G401 (cell line): Measurements from ENCODE around the gene VEPH1. TPM values are rescaled to one million over a fixed set of nuclear protein-coding genes. Genes with fewer than 3 reads are reported as not detected.

Source experiments
- DNase-seq: peaks from one replicate; pipeline ENCODE4 v3.0.0-alpha.2; 2015; ENCODE audit warnings: low spot score
- in situ Hi-C: cut with HindIII; loops from 2 replicates; pipeline ENCODE4 v1.10.0; 2016; ENCODE audit warnings: low sequenced_read_pairs, mixed read lengths
- total RNA-seq: library from RNA; depleted of rRNA; stranded (reverse); fragments of >200 nt; shearing (Covaris generic); gene quantifications from 2 replicates; pipeline ENCODE4 v1.2.3, GENCODE V29; 2014

VEPH1 gene
- total RNA-seq, 1 experiment from 2014 or later: 25.3 TPM

GRCh38 chr3:157493627-157494550 lies 9.3 kb downstream of the VEPH1 start:
- peak; percentile 80 for DNase-seq

DNA sequence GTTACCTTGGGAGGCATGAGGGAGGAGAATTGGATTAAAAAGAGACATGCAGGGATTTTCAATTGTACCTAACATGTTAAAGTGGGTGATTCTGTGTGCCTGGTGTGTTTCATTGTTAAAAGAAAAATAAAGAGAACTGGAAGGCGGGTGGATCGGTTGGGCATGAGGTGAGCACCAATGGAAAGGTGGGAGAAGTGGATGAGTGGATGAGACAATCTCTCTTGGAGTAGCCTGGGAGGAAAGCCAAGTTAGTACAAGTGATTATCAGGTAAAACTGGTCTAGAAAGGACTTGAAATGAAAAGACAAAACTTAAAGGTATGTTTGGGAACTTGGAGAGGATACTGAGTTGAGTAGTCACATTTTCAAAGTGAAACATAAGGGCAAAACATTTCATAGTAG lies 12.1 kb downstream of the VEPH1 start:
- DNase-seq: no peak
- in situ Hi-C loops: no loop called here

More at GRCh38 chr3:157493627-157494550, 9.3 kb downstream of the VEPH1 start:
- in situ Hi-C loops: no loop called here

DNA sequence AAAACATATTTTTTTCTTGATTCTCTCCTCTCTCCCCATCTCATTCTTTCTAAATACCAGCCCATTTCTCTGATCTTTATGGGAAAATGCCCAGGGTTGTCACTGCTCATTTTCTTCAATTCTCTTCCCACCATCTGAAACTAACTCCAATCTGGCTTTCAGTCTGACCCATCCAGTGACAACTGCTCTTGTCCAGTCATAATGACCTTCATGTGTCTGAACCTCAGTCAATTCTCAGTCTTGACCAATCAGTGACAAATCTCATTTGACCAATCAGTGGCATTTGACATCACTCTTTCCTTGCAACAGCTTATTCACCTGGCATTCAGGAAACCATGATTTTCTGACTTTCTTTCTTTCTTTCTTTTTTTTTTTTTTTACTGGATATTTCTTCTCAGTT lies 15.1 kb downstream of the VEPH1 start:
- in situ Hi-C loops: no loop called here
- no peak for DNase-seq

GRCh38 chr3:157487339-157487738 lies 15.9 kb downstream of the VEPH1 start:
- in situ Hi-C loops: no loop called here

DNA sequence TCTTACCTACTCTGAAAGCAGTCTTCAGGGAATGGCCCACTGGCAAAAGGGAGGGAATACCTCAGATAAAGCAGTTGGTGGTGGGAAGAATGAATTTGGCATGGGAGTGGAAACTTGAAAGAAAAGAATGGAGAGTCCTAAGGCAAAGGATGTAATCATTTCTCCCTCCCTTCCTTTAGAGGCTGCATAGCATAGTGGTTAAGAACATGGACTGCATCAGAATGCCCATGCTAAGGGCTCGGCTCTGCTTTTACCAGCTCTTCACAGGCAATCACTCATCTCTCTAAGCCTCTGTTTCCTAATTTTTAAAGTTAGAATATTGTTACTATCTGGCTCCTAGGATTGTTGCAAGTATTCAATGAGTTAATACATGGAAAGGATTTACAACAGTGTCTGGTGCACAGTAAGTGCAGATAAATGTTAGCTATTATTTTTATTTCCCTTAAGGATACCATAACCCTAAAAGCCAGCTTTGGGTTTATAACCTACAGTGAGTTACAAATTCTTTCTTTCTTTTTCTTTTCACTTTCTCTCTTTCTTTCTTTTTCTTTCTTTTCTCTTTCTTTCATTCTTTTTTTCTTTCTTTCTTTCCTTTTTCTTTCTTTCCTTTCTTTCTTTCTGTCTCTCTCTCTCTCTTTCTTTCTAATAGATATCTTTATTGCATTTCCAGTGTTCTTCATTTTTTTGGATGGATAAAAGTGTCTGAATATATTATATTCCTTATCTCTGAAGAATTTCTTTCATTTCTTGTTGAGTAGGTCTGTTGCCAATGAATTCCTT lies 23.6 kb downstream of the VEPH1 start:
- in situ Hi-C loops: no loop called here
- DNase-seq: no peak

More at GRCh38 chr3:157487339-157487738, 15.9 kb downstream of the VEPH1 start:
- DNase-seq: no peak

- no peak for DNase-seq
- in situ Hi-C loops: no loop called here
Observed at GRCh38 chr3:157477441-157477840, 25.8 kb downstream of the VEPH1 start.

GRCh38 chr3:157475921-157476414 lies 27.2 kb downstream of the VEPH1 start:
- no peak for DNase-seq
- in situ Hi-C loops: no loop called here

- in situ Hi-C loops: no loop called here
- no peak for DNase-seq
Observed at GRCh38 chr3:157472648-157473047, 30.6 kb downstream of the VEPH1 start.

DNA sequence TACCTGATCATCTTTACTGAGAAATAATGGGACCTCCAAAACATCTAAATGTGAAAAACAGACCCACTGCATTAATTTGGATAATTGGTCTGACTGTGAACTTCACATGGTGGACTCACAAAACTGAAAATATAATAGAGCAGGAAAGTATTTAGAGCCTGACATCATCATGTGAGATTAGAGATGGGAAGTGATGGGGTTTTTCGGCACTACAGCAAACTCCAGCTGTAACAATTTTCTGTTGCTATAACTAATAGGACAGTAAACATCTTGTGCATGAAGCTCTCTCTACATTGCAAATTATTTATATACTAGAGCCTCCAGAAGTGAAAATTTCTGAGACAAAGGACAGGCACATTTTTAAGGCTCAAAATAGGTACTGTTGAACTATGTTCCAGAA lies 32.2 kb downstream of the VEPH1 start:
- in situ Hi-C loops: no loop called here
- DNase-seq: no peak

GRCh38 chr3:157469561-157470294 lies 33.5 kb downstream of the VEPH1 start:
- no peak for DNase-seq
- in situ Hi-C loops: no loop called here

- in situ Hi-C loops: no loop called here
- no peak for DNase-seq
Observed at GRCh38 chr3:157467200-157467599, 36.0 kb downstream of the VEPH1 start.

DNA sequence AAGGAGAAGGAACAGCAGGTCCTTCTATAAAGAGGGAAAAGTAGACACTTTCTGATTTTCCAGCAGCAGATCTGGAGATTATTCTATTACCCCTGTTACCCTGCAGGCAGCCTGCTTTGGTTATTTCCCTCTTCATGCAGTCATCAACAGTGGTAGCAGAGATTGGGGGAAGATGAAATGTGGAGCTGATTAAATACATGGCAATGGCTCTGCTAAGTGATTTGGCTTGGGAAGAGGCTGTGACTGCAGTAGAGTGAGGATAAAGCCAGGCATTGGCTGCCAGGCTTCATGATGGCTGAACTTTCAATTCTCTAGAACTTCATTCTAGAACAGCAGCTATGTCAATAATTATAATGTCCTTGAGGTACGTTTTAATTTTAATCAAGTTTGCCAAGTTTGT lies 37.5 kb downstream of the VEPH1 start:
- no peak for DNase-seq
- in situ Hi-C loops: no loop called here

DNA sequence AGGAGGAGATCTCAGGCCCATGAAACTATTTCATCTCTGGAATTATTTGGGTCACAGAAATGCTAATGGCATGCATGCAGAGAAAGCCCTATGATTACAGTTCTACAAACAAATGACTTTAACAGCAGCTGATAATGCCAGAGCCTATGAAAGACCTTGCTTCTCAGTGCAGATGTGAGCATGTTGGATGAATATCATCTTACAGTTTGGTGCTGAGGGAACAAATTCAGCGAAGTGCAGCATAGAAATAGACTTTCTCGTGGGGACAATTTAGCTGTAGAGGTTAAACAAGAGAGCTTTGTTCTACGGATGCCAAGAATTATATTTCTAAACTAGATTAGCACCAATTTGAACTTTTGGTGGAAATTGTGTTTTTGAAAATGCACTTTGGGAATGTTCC lies 38.9 kb downstream of the VEPH1 start:
- DNase-seq: no peak
- in situ Hi-C loops: no loop called here

GRCh38 chr3:157463816-157464215 lies 39.4 kb downstream of the VEPH1 start:
- in situ Hi-C loops: no loop called here
- no peak for DNase-seq

DNA sequence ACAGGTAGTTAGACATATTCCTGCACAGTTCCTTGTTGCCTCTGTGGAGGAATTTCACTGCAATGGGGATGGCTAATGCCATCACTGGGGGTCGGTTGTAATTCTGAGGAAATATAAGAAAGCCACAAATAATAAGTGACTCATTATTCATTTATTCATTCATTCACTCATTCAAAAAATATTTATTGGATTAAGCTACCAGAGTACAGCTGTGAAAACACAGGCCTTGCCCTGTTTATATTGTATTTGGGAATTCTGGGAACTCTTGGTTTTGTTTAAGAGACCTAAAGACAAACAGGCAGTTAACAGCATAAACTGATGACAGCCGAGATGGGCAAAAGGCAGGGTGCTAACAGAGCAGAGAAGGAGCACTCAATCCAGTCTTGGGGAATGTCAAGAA lies 43.0 kb downstream of the VEPH1 start:
- in situ Hi-C loops: no loop called here
- no peak for DNase-seq

DNA sequence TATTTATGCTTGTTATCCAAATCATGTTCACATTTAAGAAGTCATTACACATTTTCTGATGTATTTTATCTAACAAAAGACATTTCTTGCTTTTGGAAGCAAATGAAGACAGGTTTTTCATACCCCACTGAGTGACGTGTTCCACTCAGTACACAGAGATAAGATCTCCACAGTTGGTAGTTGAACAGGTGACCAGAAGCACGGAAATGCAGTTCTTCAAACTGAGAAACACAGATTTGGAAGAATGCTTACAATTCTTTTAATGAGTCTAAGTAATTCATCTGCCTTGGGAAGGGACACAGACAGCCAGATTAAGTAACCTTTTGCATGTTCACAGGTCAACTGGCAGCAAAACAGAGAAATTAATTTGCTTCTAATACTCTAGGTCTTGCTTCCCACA lies 43.5 kb downstream of the VEPH1 start:
- DNase-seq: no peak
- in situ Hi-C loops: no loop called here

DNA sequence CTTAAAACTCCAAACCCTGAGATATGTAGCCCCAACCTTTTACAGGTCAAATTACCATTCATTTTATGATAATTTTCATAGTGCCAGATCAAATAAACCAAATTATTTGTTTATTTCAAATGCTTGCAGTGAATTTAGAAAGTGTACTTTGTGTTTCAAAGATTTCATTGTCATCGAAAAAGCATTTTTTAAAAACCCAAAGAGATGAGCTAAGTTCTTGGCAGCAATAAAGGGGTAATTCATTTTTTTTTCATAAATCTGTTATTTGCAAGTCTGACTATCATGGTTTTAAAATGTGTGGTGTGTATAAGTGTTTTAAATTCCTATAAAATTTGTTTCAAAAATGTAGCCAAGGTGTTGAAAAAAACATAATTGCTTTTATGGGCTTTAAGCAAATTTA lies 49.4 kb downstream of the VEPH1 start:
- DNase-seq: no peak
- in situ Hi-C loops: no loop called here

DNA sequence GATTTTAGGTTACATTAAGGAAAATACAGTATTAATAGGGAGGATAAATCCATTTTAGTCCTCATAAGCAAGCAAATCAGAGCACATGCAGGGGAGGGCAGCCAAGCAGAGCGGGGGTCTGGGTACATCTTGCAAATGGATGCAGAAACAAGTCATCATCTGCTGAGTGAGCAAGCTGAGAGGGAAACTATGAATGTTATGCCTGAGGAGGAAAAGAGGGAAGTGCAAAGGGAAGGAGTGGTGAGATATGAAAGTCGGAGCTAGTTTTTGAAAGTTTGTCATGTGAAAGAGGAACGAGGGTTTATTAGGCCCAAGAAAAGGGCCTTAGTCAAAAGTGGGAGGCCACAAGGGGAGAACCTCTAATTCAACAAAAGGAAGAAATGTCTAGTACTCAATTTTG lies 51.1 kb downstream of the VEPH1 start:
- DNase-seq: no peak
- in situ Hi-C loops: no loop called here

DNA sequence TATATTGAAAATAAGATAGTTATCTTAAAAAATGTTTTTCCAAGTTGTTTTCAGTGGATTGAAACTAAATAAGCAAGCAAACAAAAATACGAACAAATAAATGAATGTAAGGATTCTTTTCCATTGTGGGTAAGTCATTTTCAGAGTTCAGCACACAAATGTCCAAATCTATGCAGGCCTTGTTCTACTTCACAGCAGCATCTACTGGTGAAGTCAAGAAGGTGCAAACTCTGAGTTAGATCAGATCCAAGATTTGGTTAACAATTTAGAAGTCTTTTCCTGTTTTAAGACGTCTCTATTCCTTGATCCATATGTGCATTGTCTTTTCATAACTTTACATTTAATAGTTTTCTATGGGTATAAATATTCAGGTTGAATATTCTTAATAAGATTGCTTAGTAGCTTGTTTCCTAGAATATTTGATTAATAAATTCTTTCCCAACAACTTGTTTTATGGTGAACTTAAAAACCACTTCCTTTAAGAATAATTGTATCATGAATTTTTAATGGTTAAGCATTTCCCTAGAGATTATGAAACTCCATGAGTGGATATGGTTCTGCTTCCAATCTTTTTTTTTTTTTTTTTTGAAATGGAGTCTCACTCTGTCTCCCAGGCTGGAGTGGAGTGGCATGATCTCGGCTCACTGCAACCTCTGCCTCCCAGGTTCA lies 56.1 kb downstream of the VEPH1 start:
- in situ Hi-C loops: no loop called here
- peak; percentile 37 for DNase-seq
